GM23338 (cell line): ENCODE data around the gene CTXN1. TPM values are rescaled to one million over a fixed set of nuclear protein-coding genes. Genes with fewer than 3 reads are reported as not detected.

Source experiments
- ATAC-seq: fragments of 200-7000 bp; cut with Tn5 transposase; 3 replicates; pipeline ENCODE4 v1.9.1; 2020
- DNase-seq: peaks from one replicate; pipeline ENCODE4 v3.0.0-alpha.2; 2015; ENCODE audit warnings: low spot score
- H2AFZ ChIP-seq: fragments of 200-600 bp; sonication (generic); 2 replicates; pipeline ENCODE4 v1.8.0; 2016; ENCODE audit warnings: antibody characterized with exemption, mild to moderate bottlenecking, moderate library complexity
- H3F3A ChIP-seq: fragments of 200-600 bp; sonication (generic); replicated peaks from 2 replicates; pipeline ENCODE4 v1.8.0; 2017; ENCODE audit warnings: antibody characterized with exemption, mixed run types, low read depth
- H3K27ac ChIP-seq: fragments of 200-600 bp; sonication (generic); 2 replicates; pipeline ENCODE4 v1.6.1; 2016; ENCODE audit warnings: low read depth
- H3K27me3 ChIP-seq: fragments of 200-600 bp; sonication (generic); 2 replicates; pipeline ENCODE4 v1.8.0; 2016; ENCODE audit warnings: mild to moderate bottlenecking, mixed run types, moderate library complexity; ENCODE audit not compliant: insufficient read depth
- H3K36me3 ChIP-seq: fragments of 200-600 bp; sonication (generic); 2 replicates; pipeline ENCODE4 v1.8.0; 2016; ENCODE audit warnings: mild to moderate bottlenecking; ENCODE audit not compliant: insufficient read depth
- H3K4me1 ChIP-seq: fragments of 200-600 bp; sonication (generic); 2 replicates; pipeline ENCODE4 v1.8.0; 2016; ENCODE audit warnings: mild to moderate bottlenecking, moderate library complexity; ENCODE audit not compliant: insufficient read depth
- H3K4me2 ChIP-seq: fragments of 200-600 bp; sonication (generic); 2 replicates; pipeline ENCODE4 v1.7.1; 2017; ENCODE audit warnings: mixed run types
- H3K4me3 ChIP-seq: fragments of 200-600 bp; sonication (generic); 2 replicates; pipeline ENCODE4 v1.6.1; 2016; ENCODE audit warnings: mixed run types
- H3K79me2 ChIP-seq: fragments of 200-600 bp; sonication (generic); replicated peaks from 2 replicates; pipeline ENCODE4 v1.8.0; 2017; ENCODE audit warnings: mild to moderate bottlenecking; ENCODE audit not compliant: insufficient read depth
- H3K9me2 ChIP-seq: fragments of 200-600 bp; sonication (generic); 2 replicates; pipeline ENCODE4 v1.8.0; 2017; ENCODE audit not compliant: insufficient read depth
- H4K20me1 ChIP-seq: fragments of 200-600 bp; sonication (generic); replicated peaks from 2 replicates; pipeline ENCODE4 v1.8.0; 2017; ENCODE audit warnings: mild to moderate bottlenecking; ENCODE audit not compliant: insufficient read depth
- H3K27ac Mint-ChIP-seq: 2 replicates; pipeline ENCODE4 v1.8.0; 2020; ENCODE audit warnings: inconsistent platforms, mild to moderate bottlenecking, moderate library complexity, mixed read lengths
- H3K27me3 Mint-ChIP-seq: 3 replicates; pipeline ENCODE4 v1.8.0; 2022; ENCODE audit warnings: low read depth, mild to moderate bottlenecking, moderate library complexity, mixed read lengths, inconsistent platforms; ENCODE audit not compliant: insufficient read depth, poor library complexity
- H3K36me3 Mint-ChIP-seq: 3 replicates; pipeline ENCODE4 v1.8.0; 2021; ENCODE audit warnings: low read depth, mild to moderate bottlenecking, inconsistent platforms, moderate library complexity, mixed read lengths
- H3K4me1 Mint-ChIP-seq: 3 replicates; pipeline ENCODE4 v1.8.0; 2020; ENCODE audit warnings: mild to moderate bottlenecking, inconsistent platforms, mixed read lengths
- H3K4me3 Mint-ChIP-seq: 3 replicates; pipeline ENCODE4 v1.8.0; 2021; ENCODE audit warnings: moderate library complexity, mild to moderate bottlenecking, inconsistent platforms, mixed read lengths
- H3K9me3 Mint-ChIP-seq: 3 replicates; pipeline ENCODE4 v1.8.0; 2020; ENCODE audit warnings: moderate library complexity, mild to moderate bottlenecking, inconsistent platforms, mixed read lengths
- CREB1 ChIP-seq: fragments of 250-450 bp; sonication (Bioruptor Pico); IDR thresholded peaks from 2 replicates; pipeline ENCODE4 v1.5.0; 2020; ENCODE audit warnings: low read depth, mild to moderate bottlenecking, moderate library complexity
- CTCF ChIP-seq, 2 experiments: fragments of 200-600 bp in 1 of 2; sonication (generic) in 1 of 2; conservative IDR thresholded peaks; 2 replicates each; pipeline versions ENCODE4 v1.5.1 to v1.6.1; 2016 to 2017; ENCODE audit warnings: antibody characterized with exemption in 2 of 2, low read depth in 2 of 2, mild to moderate bottlenecking in 2 of 2, moderate library complexity in 1 of 2
- ETS1 ChIP-seq: IDR thresholded peaks from 2 replicates; pipeline ENCODE4 v1.6.1; 2016; ENCODE audit warnings: antibody characterized with exemption
- EZH2 ChIP-seq: fragments of 200-600 bp; sonication (generic); IDR thresholded peaks from one replicate; pipeline ENCODE4 v1.8.0; 2017; ENCODE audit warnings: antibody characterized with exemption, mild to moderate bottlenecking, low read depth; ENCODE audit not compliant: unreplicated experiment
- EZH2phosphoT487 ChIP-seq: fragments of 200-600 bp; sonication (generic); IDR thresholded peaks from one replicate; pipeline ENCODE4 v1.8.1; 2018; ENCODE audit warnings: antibody characterized with exemption; ENCODE audit not compliant: unreplicated experiment
- JUNB ChIP-seq: IDR thresholded peaks from one replicate; pipeline ENCODE4 v1.6.1; 2016; ENCODE audit warnings: antibody characterized with exemption; ENCODE audit not compliant: unreplicated experiment
- NANOG ChIP-seq: IDR thresholded peaks from 2 replicates; pipeline ENCODE4 v1.6.1; 2016; ENCODE audit warnings: antibody characterized with exemption, borderline replicate concordance
- POLR2AphosphoS5 ChIP-seq: IDR thresholded peaks from 2 replicates; pipeline ENCODE4 v1.6.1; 2016; ENCODE audit warnings: antibody characterized with exemption, low read depth
- REST ChIP-seq: IDR thresholded peaks from one replicate; pipeline ENCODE4 v1.6.1; 2018; ENCODE audit warnings: antibody characterized with exemption; ENCODE audit not compliant: unreplicated experiment
- STAT1 ChIP-seq: IDR thresholded peaks from one replicate; pipeline ENCODE4 v1.6.1; 2016; ENCODE audit warnings: antibody characterized with exemption; ENCODE audit not compliant: unreplicated experiment
- ZNF114 ChIP-seq: fragments of 250-450 bp; sonication (Bioruptor Pico); IDR thresholded peaks from 2 replicates; pipeline ENCODE4 v1.5.0; 2020; ENCODE audit warnings: mild to moderate bottlenecking, moderate library complexity
- ZNF331 ChIP-seq: fragments of 250-450 bp; sonication (Bioruptor Pico); IDR thresholded peaks from 2 replicates; pipeline ENCODE4 v1.5.0; 2020; ENCODE audit warnings: low read depth, mild to moderate bottlenecking, moderate library complexity
- ZNF462 ChIP-seq: fragments of 250-450 bp; sonication (Bioruptor Pico); IDR thresholded peaks from 2 replicates; pipeline ENCODE4 v1.5.0; 2020; ENCODE audit warnings: mild to moderate bottlenecking, moderate library complexity
- polyA plus RNA-seq: library from polyadenylated mRNA; unstranded; fragments of >200 nt; fragmentation: Nextera tagmentation; extraction: Ambion mirVana; gene quantifications from 2 replicates; pipeline ENCODE4 v1.2.1, GENCODE V29; 2016
- total RNA-seq: library from RNA; depleted of rRNA; stranded (reverse); fragments of >200 nt; shearing (Covaris generic); gene quantifications from 2 replicates; pipeline ENCODE4 v1.2.3, GENCODE V29; 2014

Gene CTXN1
- total and polyA plus RNA-seq, 2 experiments from 2014 or later: 22.5 to 52.4 TPM

DNA sequence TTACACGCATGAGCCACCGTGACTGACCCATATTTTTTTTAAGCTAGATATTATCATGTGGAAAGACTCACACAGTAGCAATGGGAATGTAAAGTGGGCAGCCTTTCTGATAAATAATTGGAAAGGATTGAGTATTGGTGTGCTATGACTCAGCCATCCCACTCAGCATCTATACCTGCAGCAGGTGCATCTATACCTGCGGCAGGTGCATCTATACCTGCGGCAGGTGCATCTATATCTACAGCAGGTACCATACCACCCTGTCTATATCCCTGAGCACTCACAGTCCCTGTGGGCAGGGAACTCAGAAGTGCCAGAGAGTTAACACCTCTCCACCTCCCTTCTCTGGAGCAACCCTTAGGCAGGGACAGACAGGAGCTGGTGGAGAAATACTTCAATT is 42.8 kb downstream of the CTXN1 start:
- Histone ChIP-seq H3K4me3 (no peak overlapping the region), H4K20me1 (no peaks in the 10 kb centered on the region; the same call in 1 of the 2 replicates), H3K36me3 (no peaks in the 10 kb centered on the region), H2AFZ (no peak overlapping the region), H3K9me2 (no peaks in the 10 kb centered on the region), H3K27ac (no peak overlapping the region), H3K79me2 (no peaks in the 10 kb centered on the region), H3F3A (no peaks in the 10 kb centered on the region), H3K4me1 (no peaks in the 10 kb centered on the region; the same call in 1 of the 2 replicates), H3K4me2 (no peak overlapping the region), H3K27me3 (0 out of 2 replicates have a peak, but pooled peaks cover 3% of the 10 kb centered on the region)
- ATAC-seq (no peak), DNase-seq (no peak)
- H3K4me3 Mint-ChIP-seq: no peak overlapping the region
- H3K27me3 Mint-ChIP-seq: peaks cover 10% of the 10 kb centered on the region
- H3K4me1 Mint-ChIP-seq: no peaks in the 10 kb centered on the region
- no peak overlapping the region for H3K27ac Mint-ChIP-seq
- H3K9me3 Mint-ChIP-seq: no peaks in the 10 kb centered on the region
- no peak for TF ChIP-seq CREB1 (CRISPR knock-in tag)
- TF ChIP-seq ETS1: no peak
- no peak for TF ChIP-seq CTCF (conservative IDR thresholded peaks at IDR 0.05; ENCODE audit: low read depth in 2 of 2)
- no peak for TF ChIP-seq ZNF462 (CRISPR knock-in tag)
- no peak for TF ChIP-seq EZH2phosphoT487
- no peak for TF ChIP-seq STAT1
- no peak for TF ChIP-seq NANOG
- no peak for TF ChIP-seq ZNF114 (CRISPR knock-in tag)
- TF ChIP-seq ZNF331: no peak
- no peak for TF ChIP-seq JUNB
- no peak for TF ChIP-seq EZH2
- TF ChIP-seq REST: no peak
- TF ChIP-seq POLR2AphosphoS5: no peak
- no peaks in the 10 kb centered on the region for H3K36me3 Mint-ChIP-seq
